Neural crest cell (in vitro differentiated cells): Measurements from ENCODE around the gene WWOX. TPM values are rescaled to one million over a fixed set of nuclear protein-coding genes. Genes with fewer than 3 reads are reported as not detected.

ENCODE experiments used
- DNase-seq: peaks from one replicate; pipeline ENCODE4 v3.0.0; 2021; ENCODE audit warnings: low read depth, mixed read lengths, low spot score
- H3K27ac Mint-ChIP-seq: one replicate; pipeline ENCODE4 v1.8.0; 2021; ENCODE audit warnings: mild to moderate bottlenecking, mixed read lengths; ENCODE audit not compliant: unreplicated experiment
- H3K27me3 Mint-ChIP-seq: 2 replicates; pipeline ENCODE4 v1.8.0; 2021; ENCODE audit warnings: low read depth, mild to moderate bottlenecking, mixed read lengths
- H3K36me3 Mint-ChIP-seq: 2 replicates; pipeline ENCODE4 v1.8.0; 2021; ENCODE audit warnings: low read depth, mild to moderate bottlenecking, mixed read lengths
- H3K4me1 Mint-ChIP-seq: 2 replicates; pipeline ENCODE4 v1.8.0; 2021; ENCODE audit warnings: mixed read lengths
- H3K4me3 Mint-ChIP-seq: one replicate; pipeline ENCODE4 v1.8.0; 2021; ENCODE audit warnings: mild to moderate bottlenecking, mixed read lengths
- H3K9me3 Mint-ChIP-seq: 2 replicates; pipeline ENCODE4 v1.8.0; 2021; ENCODE audit warnings: mixed read lengths
- CTCF ChIP-seq: fragments of 200-600 bp; sonication (generic); conservative IDR thresholded peaks from 2 replicates; pipeline ENCODE4 v1.5.0; 2021; ENCODE audit warnings: antibody characterized with exemption, mild to moderate bottlenecking
- total RNA-seq: library from RNA; stranded (reverse); gene quantifications from 2 replicates; pipeline ENCODE4 v1.2.1, GENCODE V29; 2021

The WWOX gene
- total RNA-seq, 1 donor from 2014 or later, result 30.5 TPM

GRCh38 chr16:78176435-78176834 lies 77.0 kb downstream of the WWOX start:
- H3K27me3 Mint-ChIP-seq, result no peaks in the 10 kb centered on the region
- no peak overlapping the region for H3K27ac Mint-ChIP-seq
- H3K4me3 Mint-ChIP-seq, result no peak overlapping the region
- TF ChIP-seq CTCF, result no peak
- H3K4me1 Mint-ChIP-seq, result peaks cover 24% of the 10 kb centered on the region
- H3K36me3 Mint-ChIP-seq, result no peaks in the 10 kb centered on the region
- no peaks in the 10 kb centered on the region for H3K9me3 Mint-ChIP-seq
- DNase-seq, result no peak

- Mint-ChIP-seq H3K4me1 (peaks cover 19% of the 10 kb centered on the region), H3K27ac (no peak overlapping the region), H3K27me3 (no peaks in the 10 kb centered on the region), H3K36me3 (no peaks in the 10 kb centered on the region), H3K9me3 (no peaks in the 10 kb centered on the region), H3K4me3 (no peak overlapping the region)
- DNase-seq, result no peak
- no peak for TF ChIP-seq CTCF
Observed at GRCh38 chr16:78177218-78177617, 77.8 kb downstream of the WWOX start.

GRCh38 chr16:78177987-78178386 lies 78.5 kb downstream of the WWOX start:
- no peaks in the 10 kb centered on the region for H3K36me3 Mint-ChIP-seq
- DNase-seq, result no peak
- H3K9me3 Mint-ChIP-seq, result no peaks in the 10 kb centered on the region
- H3K4me3 Mint-ChIP-seq, result no peak overlapping the region
- no peak for TF ChIP-seq CTCF
- H3K4me1 Mint-ChIP-seq, result peaks cover 14% of the 10 kb centered on the region
- H3K27ac Mint-ChIP-seq, result no peak overlapping the region
- no peaks in the 10 kb centered on the region for H3K27me3 Mint-ChIP-seq

GRCh38 chr16:78179666-78180065 lies 80.2 kb downstream of the WWOX start:
- TF ChIP-seq CTCF, result no peak

GRCh38 chr16:78180349-78180748 lies 80.9 kb downstream of the WWOX start:
- Mint-ChIP-seq H3K4me3 (no peak overlapping the region), H3K27ac (no peak overlapping the region), H3K27me3 (no peaks in the 10 kb centered on the region), H3K36me3 (no peaks in the 10 kb centered on the region), H3K4me1 (peaks cover 14% of the 10 kb centered on the region), H3K9me3 (no peaks in the 10 kb centered on the region)
- no peak for TF ChIP-seq CTCF
- no peak for DNase-seq

More at GRCh38 chr16:78179666-78180065, 80.2 kb downstream of the WWOX start:
- no peak overlapping the region for H3K27ac Mint-ChIP-seq
- H3K4me1 Mint-ChIP-seq, result peaks cover 14% of the 10 kb centered on the region
- DNase-seq, result no peak
- H3K36me3 Mint-ChIP-seq, result no peaks in the 10 kb centered on the region
- no peak overlapping the region for H3K4me3 Mint-ChIP-seq
- no peaks in the 10 kb centered on the region for H3K9me3 Mint-ChIP-seq
- H3K27me3 Mint-ChIP-seq, result no peaks in the 10 kb centered on the region
